HepG2 (cell line): Measurements from ENCODE around the gene SMO. TPM values are rescaled to one million over a fixed set of nuclear protein-coding genes. Genes with fewer than 3 reads are reported as not detected.
A peak's percentile ranks its signal among the peaks of the same experiment; 100 is the strongest.

Source experiments
- ATAC-seq: fragments of 200-7000 bp; cut with Tn5 transposase; 3 replicates; pipeline ENCODE4 v1.9.1; 2020; ENCODE audit warnings: mild to moderate bottlenecking, moderate library complexity
- BruUV-seq: library from RNA; stranded (reverse); fragments of 400-500 nt; replicated peaks from 2 replicates; lab custom pipeline; 2021; lab: Mats Ljungman, UMichigan
- CTCF ChIA-PET: fragments of 300-600 bp; formaldehyde crosslinking; extraction: SDS; loops from one replicate; lab custom pipeline; 2021; ENCODE audit warnings: low total read pairs, inconsistent platforms, low intra/inter-chr PET ratio; lab: Yijun Ruan, JAX
- POLR2A ChIA-PET: fragments of 350-600 bp; sonication (Branson Sonifier 250); formaldehyde crosslinking; loops from one replicate; lab custom pipeline; 2020; ENCODE audit warnings: antibody characterized with exemption, inconsistent platforms; lab: Yijun Ruan, JAX
- DNase-seq: peaks from one replicate; pipeline ENCODE4 v3.0.0-alpha.2; 2015; ENCODE audit warnings: low spot score
- FAIRE-seq: peaks from 3 replicates; lab custom pipeline; 2011; peaks lifted over from hg19 to GRCh38; lab: Jason Lieb, UNC
- H2AFZ ChIP-seq: one replicate; pipeline ENCODE4 v1.6.1; 2011; ENCODE audit warnings: low read length, inconsistent platforms
- H3K27ac ChIP-seq: fragments of 300-600 bp; 3 replicates; pipeline ENCODE4 v1.8.0; 2011; ENCODE audit warnings: mixed run types, mild to moderate bottlenecking, mixed read lengths, low read length, inconsistent platforms; ENCODE audit not compliant: insufficient read depth; ENCODE audit errors: extremely low read length
- H3K27me3 ChIP-seq, 2 experiments: fragments of 200-600 bp in 1 of 2; 2 replicates in 1 of 2; 3 replicates in 1 of 2; pipeline versions ENCODE4 v1.6.0 to v1.8.0; 2011; ENCODE audit warnings: low read length in 2 of 2, mild to moderate bottlenecking in 2 of 2, moderate library complexity in 2 of 2, inconsistent platforms in 1 of 2; ENCODE audit not compliant: insufficient read depth in 2 of 2, control insufficient read depth in 1 of 2
- H3K36me3 ChIP-seq, 2 experiments: fragments of 200-600 bp in 1 of 2; replicated peaks in 1 of 2; 2 replicates in 1 of 2; 3 replicates in 1 of 2; pipeline versions ENCODE4 v1.5.1 to v1.8.0; 2011; ENCODE audit warnings: low read length in 2 of 2, inconsistent platforms in 1 of 2; ENCODE audit not compliant: insufficient read depth in 2 of 2, control insufficient read depth in 1 of 2
- H3K4me1 ChIP-seq: 2 replicates; pipeline ENCODE4 v1.5.1; 2012; ENCODE audit warnings: low read length, inconsistent platforms; ENCODE audit not compliant: insufficient read depth
- H3K4me2 ChIP-seq: 2 replicates; pipeline ENCODE4 v1.6.0; 2011; ENCODE audit warnings: low read depth, low read length, inconsistent platforms
- H3K4me3 ChIP-seq, 3 experiments: fragments of 200-600 bp in 1 of 3; sonication (generic), shearing (Covaris generic) in 1 of 3; replicated peaks in 1 of 3; 2 replicates each; pipeline ENCODE4 v1.5.1; 2011 to 2016; ENCODE audit warnings: low read length in 3 of 3, inconsistent platforms in 2 of 3, low read depth in 2 of 3, mild to moderate bottlenecking in 2 of 3, control low read depth in 1 of 3, mixed read lengths in 1 of 3; ENCODE audit not compliant: insufficient read depth in 1 of 3
- H3K79me2 ChIP-seq: one replicate; pipeline ENCODE4 v1.6.1; 2011; ENCODE audit warnings: low read length, inconsistent platforms; ENCODE audit not compliant: insufficient read depth
- H3K9ac ChIP-seq: 2 replicates; pipeline ENCODE4 v1.6.0; 2011; ENCODE audit warnings: mild to moderate bottlenecking, low read depth, low read length, inconsistent platforms; ENCODE audit not compliant: insufficient read depth
- H3K9me3 ChIP-seq: 2 replicates; pipeline ENCODE4 v1.5.1; 2012; ENCODE audit warnings: mild to moderate bottlenecking, low read length
- H4K20me1 ChIP-seq: 2 replicates; pipeline ENCODE4 v1.6.0; 2011; ENCODE audit warnings: inconsistent platforms, mild to moderate bottlenecking, low read length, moderate library complexity; ENCODE audit not compliant: insufficient read depth
- AGO2 ChIP-seq: fragments of 200-400 bp; formaldehyde crosslinking; optimal IDR thresholded peaks from 2 replicates; pipeline ENCODE3; 2017; ENCODE audit warnings: mild to moderate bottlenecking, low read depth, low read length, moderate library complexity
- HBP1 ChIP-seq: IDR thresholded peaks from 2 replicates; pipeline ENCODE4 v1.6.1; 2016; ENCODE audit warnings: low read depth, control low read depth
- HCFC1 ChIP-seq: fragments of 150-350 bp; IDR thresholded peaks from 2 replicates; pipeline ENCODE4 v1.6.1; 2014; ENCODE audit warnings: low read depth, low read length
- KDM2A ChIP-seq: sonication (generic); formaldehyde crosslinking; IDR thresholded peaks from 2 replicates; pipeline ENCODE4 v1.4.0; 2020; ENCODE audit warnings: low read depth, missing genetic modification reagents, borderline replicate concordance
- MAFF ChIP-seq: IDR thresholded peaks from 2 replicates; pipeline ENCODE4 v1.6.1; 2011; ENCODE audit warnings: low read depth, low read length, improper control_type of control experiment
- MAX ChIP-seq: IDR thresholded peaks from 2 replicates; pipeline ENCODE4 v1.6.1; 2012; ENCODE audit warnings: inconsistent platforms
- MXI1 ChIP-seq: IDR thresholded peaks from 3 replicates; pipeline ENCODE4 v1.6.1; 2012; ENCODE audit warnings: low read depth, low read length, inconsistent platforms, borderline replicate concordance
- NFRKB ChIP-seq: fragments of 450-650 bp; IDR thresholded peaks from 2 replicates; pipeline ENCODE4 v1.6.1; 2017
- POLR2G ChIP-seq: fragments of 200-400 bp; formaldehyde crosslinking; IDR thresholded peaks from 2 replicates; pipeline ENCODE4 v1.6.1; 2018; ENCODE audit warnings: mild to moderate bottlenecking, low read depth, low read length, moderate library complexity
- RBFOX2 ChIP-seq: fragments of 200-400 bp; formaldehyde crosslinking; IDR thresholded peaks from 2 replicates; pipeline ENCODE4 v1.6.1; 2017; ENCODE audit warnings: low read depth, mild to moderate bottlenecking, low read length
- SMARCC2 ChIP-seq: fragments of 450-650 bp; IDR thresholded peaks from 2 replicates; pipeline ENCODE4 v1.6.1; 2017; ENCODE audit warnings: antibody characterized with exemption, mild to moderate bottlenecking
- SMYD3 ChIP-seq: sonication (generic); formaldehyde crosslinking; IDR thresholded peaks from 2 replicates; pipeline ENCODE4 v1.8.1; 2023; ENCODE audit warnings: mild to moderate bottlenecking, missing genetic modification reagents
- SNAPC5 ChIP-seq: sonication (generic); formaldehyde crosslinking; IDR thresholded peaks from 2 replicates; pipeline ENCODE4 v1.8.1; 2023; ENCODE audit warnings: mild to moderate bottlenecking, missing genetic modification reagents, borderline replicate concordance
- SP2 ChIP-seq: sonication (generic); formaldehyde crosslinking; IDR thresholded peaks from 2 replicates; pipeline ENCODE4 v1.5.1; 2020; ENCODE audit warnings: mild to moderate bottlenecking, missing genetic modification reagents
- UBTF ChIP-seq: sonication (generic); formaldehyde crosslinking; IDR thresholded peaks from 2 replicates; pipeline ENCODE4 v1.4.0; 2020; ENCODE audit warnings: mild to moderate bottlenecking, missing genetic modification reagents
- ZNF124 ChIP-seq: sonication (generic); formaldehyde crosslinking; IDR thresholded peaks from 2 replicates; pipeline ENCODE4 v1.4.0; 2020; ENCODE audit warnings: missing genetic modification reagents
- ZNF136 ChIP-seq: sonication (generic); formaldehyde crosslinking; IDR thresholded peaks from 2 replicates; pipeline ENCODE4 v1.8.1; 2022; ENCODE audit warnings: low read depth, mild to moderate bottlenecking, moderate library complexity, missing genetic modification reagents
- ZNF331 ChIP-seq: sonication (generic); formaldehyde crosslinking; IDR thresholded peaks from 2 replicates; pipeline ENCODE4 v1.4.0; 2020; ENCODE audit warnings: missing genetic modification reagents
- ZNF484 ChIP-seq: sonication (generic); formaldehyde crosslinking; IDR thresholded peaks from 2 replicates; pipeline ENCODE4 v1.5.1; 2020; ENCODE audit warnings: mild to moderate bottlenecking, low read depth, missing genetic modification reagents, borderline replicate concordance
- ZNF510 ChIP-seq: sonication (generic); formaldehyde crosslinking; IDR thresholded peaks from 2 replicates; pipeline ENCODE4 v1.4.0; 2020; ENCODE audit warnings: low read depth, mild to moderate bottlenecking, missing genetic modification reagents
- ZNF766 ChIP-seq: sonication (generic); formaldehyde crosslinking; IDR thresholded peaks from 2 replicates; pipeline ENCODE4 v1.5.0; 2020; ENCODE audit warnings: missing genetic modification reagents, borderline replicate concordance
- ZNF788 ChIP-seq: sonication (generic); formaldehyde crosslinking; IDR thresholded peaks from 2 replicates; pipeline ENCODE4 v1.5.0; 2020; ENCODE audit warnings: mild to moderate bottlenecking, missing genetic modification reagents, borderline replicate concordance
- WGBS: methylation state at CpG from one replicate; pipeline ENCODE4 v1.1.6; 2017; ENCODE audit warnings: low lambda C conversion rate; 5-methylcytosine and 5-hydroxymethylcytosine counted together
- in situ Hi-C: cut with HindIII; loops from 2 replicates; pipeline ENCODE4 v1.10.0; 2017; ENCODE audit warnings: low pct_unique_long_range_greater_than_20kb; ENCODE audit not compliant: extremely low pct_ligation_motif_present
- intact Hi-C: fragments of 100-400 bp; cut with micrococcal nuclease; formaldehyde crosslinking; loops from one replicate; pipeline ENCODE4 v1.10.0; 2022; ENCODE audit not compliant: unreplicated experiment
- polyA plus RNA-seq, 8 experiments: library from polyadenylated mRNA; depleted of rRNA in 3 of 8; stranded (reverse) in 7 of 8; unstranded in 1 of 8; fragments of >200 nt; fragmentation: Illumina TruSeq in 4 of 8; extraction: Trizol in 4 of 8; gene quantifications; 2 replicates each; pipeline versions ENCODE4 v1.2.1 to v1.2.3, GENCODE V29; 2011 to 2016; ENCODE audit warnings: low read depth in 4 of 8, missing spikeins in 1 of 8, mixed read lengths in 1 of 8; ENCODE audit not compliant: insufficient read depth in 1 of 8
- total RNA-seq, 5 experiments: library from RNA; depleted of rRNA; stranded (reverse); fragments of >200 nt; fragmentation: Illumina TruSeq; extraction: Trizol; gene quantifications; 2 replicates each; pipeline ENCODE4 v1.2.3, GENCODE V29; 2016; ENCODE audit warnings: low read depth in 1 of 5

SMO gene
- total and polyA plus RNA-seq, 2 of the 13 experiments (the other 11 are each of a cell fraction or from before 2014, with no cell fraction given), result 23.8 to 32.3 TPM

DNA sequence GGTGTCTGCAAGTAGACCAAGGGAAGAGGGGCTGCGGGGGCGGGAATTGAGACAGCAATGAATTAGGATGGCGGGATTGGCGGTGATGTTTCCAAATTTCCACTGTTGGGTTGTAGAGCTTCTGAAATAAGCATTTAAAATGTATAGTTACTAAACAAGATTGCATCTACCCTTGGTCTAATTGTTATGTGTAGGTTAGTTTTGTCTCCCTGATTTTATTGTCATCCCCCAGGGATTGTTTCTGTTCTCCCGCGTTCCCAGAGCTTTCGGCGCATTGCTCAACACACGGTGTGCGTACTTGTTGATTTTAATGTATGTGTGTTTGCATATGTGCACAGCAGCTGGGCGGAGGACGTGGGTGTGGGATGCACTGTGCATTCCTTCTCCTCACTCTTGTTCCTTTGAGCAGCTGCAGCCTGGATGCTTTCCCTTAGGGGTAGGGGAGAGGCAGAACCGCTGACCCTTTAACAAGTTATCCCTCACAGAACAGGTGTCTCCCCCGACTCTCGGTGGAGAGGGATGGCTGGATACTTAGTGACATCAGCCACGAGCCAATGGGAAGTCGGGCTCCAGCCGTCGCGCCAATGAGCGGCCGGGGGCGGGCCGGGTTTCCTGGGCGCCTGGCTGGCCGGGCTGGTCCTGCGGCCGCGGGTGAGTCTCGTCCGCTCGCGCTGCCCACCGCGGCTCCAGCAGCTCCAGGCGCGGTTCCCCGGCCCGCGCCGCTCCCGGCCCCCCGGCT, 44.2 kb upstream of the SMO start, which contains the start of gene TSPAN33:
Gene TSPAN33, plus strand, starts transcription at position 613 of the 739 bp plus-strand sequence. CDS start 274 bp downstream, outside the sequence.
- 0 out of 2 replicates have a peak within 1 kb of the TSS, but pooled peaks have one; percentile 32 for H3K9ac ChIP-seq
- BruUV-seq, result no TSS peak
- no peaks in the 10 kb centered on the region for H3K36me3 ChIP-seq
- no peaks in the 10 kb centered on the region for H4K20me1 ChIP-seq
- POLR2A ChIA-PET, result interaction anchor here (1.0 kb wide), 1 partner anchor 42 kb away, joined by 3 read pairs; no protein-coding TSS in a partner anchor
- H3K4me1 ChIP-seq, result peaks cover 26% of the 10 kb centered on the region
- DNase-seq, result peak; percentile 66
- CTCF ChIA-PET, result no interaction called here
- peak; percentile 99 for ATAC-seq
- peaks cover 0 to 17% of the 10 kb centered on the region in 2 experiments; a peak in 2 of 5 replicates for H3K27me3 ChIP-seq
- no peak within 1 kb of the TSS for H3K27ac ChIP-seq
- intact Hi-C loops, result loop anchor here (2.0 kb wide), 1 partner anchor 41 kb away; no protein-coding TSS in a partner anchor
- FAIRE-seq, result peak; percentile 28
- H2AFZ ChIP-seq, result peak within 1 kb of the TSS; percentile 61
- H3K4me2 ChIP-seq, result peak within 1 kb of the TSS; percentile 91
- peak within 1 kb of the TSS; percentile 71 to 83 (median 82) for H3K4me3 ChIP-seq
- H3K79me2 ChIP-seq, result no peaks in the 10 kb centered on the region
- H3K9me3 ChIP-seq, result no peaks in the 10 kb centered on the region
- WGBS, result 3% methylated on average over 19 of the region's 43 CpGs
- in situ Hi-C loops, result no loop called here
- TF ChIP-seq SMYD3, result no peak
- TF ChIP-seq ZNF331 (CRISPR knock-in tag), result no peak
- TF ChIP-seq RBFOX2, result no peak
- no peak for TF ChIP-seq NFRKB
- no peak for TF ChIP-seq SNAPC5 (CRISPR knock-in tag)
- TF ChIP-seq SMARCC2, result no peak
- TF ChIP-seq HCFC1, result no peak
- peak; percentile 19; the same call in 1 of the 2 replicates for TF ChIP-seq UBTF (CRISPR knock-in tag)
- peak; percentile 84 for TF ChIP-seq SP2
- no peak for TF ChIP-seq HBP1 (CRISPR knock-in tag)
- TF ChIP-seq AGO2, result no peak
- no peak for TF ChIP-seq ZNF484
- no peak for TF ChIP-seq ZNF136 (CRISPR knock-in tag)
- peak; percentile 54 for TF ChIP-seq KDM2A (CRISPR knock-in tag)
- TF ChIP-seq MXI1, result peak; percentile 19; the same call in 1 of the 3 replicates
- TF ChIP-seq POLR2G, result 0 out of 2 replicates have a peak, but pooled peaks have one; percentile 32
- peak; percentile 15; the same call in 1 of the 2 replicates for TF ChIP-seq ZNF788 (CRISPR knock-in tag)
- no peak for TF ChIP-seq MAFF
- TF ChIP-seq ZNF510 (CRISPR knock-in tag), result 0 out of 2 replicates have a peak, but pooled peaks have one; percentile 27
- TF ChIP-seq MAX, result peak; percentile 60
- TF ChIP-seq ZNF124 (CRISPR knock-in tag), result 0 out of 2 replicates have a peak, but pooled peaks have one; percentile 27
- TF ChIP-seq ZNF766 (CRISPR knock-in tag), result no peak
